SU-DHL-6 (cell line): ENCODE data around the gene APBB2.
"Not testable (repeated sequence)": the region's sequence is repeated elsewhere in the genome, so short reads cannot be mapped to it uniquely, and the experiment has no call there.

ENCODE experiments used
- H2AFZ ChIP-seq: fragments of 200-600 bp; sonication (generic); 2 replicates; pipeline ENCODE4 v1.6.1; 2014; ENCODE audit warnings: low read depth, mild to moderate bottlenecking, moderate library complexity, mixed read lengths, antibody characterized with exemption, low read length; ENCODE audit not compliant: severe bottlenecking
- H3F3A ChIP-seq: fragments of 200-600 bp; shearing (Covaris generic); 2 replicates; pipeline ENCODE4 v1.6.0; 2016; ENCODE audit warnings: antibody characterized with exemption, mild to moderate bottlenecking; ENCODE audit not compliant: insufficient read depth
- H3K27ac ChIP-seq: fragments of 200-600 bp; sonication (generic); 2 replicates; pipeline ENCODE4 v1.5.1; 2016; ENCODE audit warnings: low read depth, mild to moderate bottlenecking, low read length, moderate library complexity, mixed read lengths
- H3K27me3 ChIP-seq: fragments of 200-600 bp; sonication (generic), shearing (Covaris generic); 2 replicates; pipeline ENCODE4 v1.6.0; 2014; ENCODE audit warnings: mild to moderate bottlenecking, low read length
- H3K36me3 ChIP-seq: fragments of 200-600 bp; sonication (generic); 2 replicates; pipeline ENCODE4 v1.6.1; 2014; ENCODE audit warnings: mild to moderate bottlenecking, low read length, mixed read lengths
- H3K4me2 ChIP-seq: fragments of 300-600, 200-600 bp; shearing (Covaris generic), sonication (generic); 2 replicates; pipeline ENCODE4 v1.6.0; 2014; ENCODE audit warnings: low read length, low read depth, mild to moderate bottlenecking; ENCODE audit not compliant: poor library complexity, severe bottlenecking
- H3K4me3 ChIP-seq: fragments of 200-600 bp; sonication (generic); 2 replicates; pipeline ENCODE4 v1.5.1; 2014; ENCODE audit warnings: antibody characterized with exemption, low read length, mild to moderate bottlenecking, mixed read lengths; ENCODE audit not compliant: insufficient read depth, poor library complexity, severe bottlenecking
- H3K79me2 ChIP-seq: fragments of 200-600 bp; sonication (generic); 2 replicates; pipeline ENCODE4 v1.6.1; 2014; ENCODE audit warnings: mild to moderate bottlenecking, low read length, moderate library complexity; ENCODE audit not compliant: insufficient read depth
- H3K9ac ChIP-seq: fragments of 200-600 bp; sonication (generic); 2 replicates; pipeline ENCODE4 v1.7.0; 2014; ENCODE audit warnings: mild to moderate bottlenecking, low read length
- H3K9me2 ChIP-seq: fragments of 200-600 bp; sonication (generic); replicated peaks from 2 replicates; pipeline ENCODE4 v1.6.1; 2014; ENCODE audit warnings: low read length; ENCODE audit not compliant: insufficient read depth
- H3K9me3 ChIP-seq: fragments of 200-600 bp; sonication (generic); 2 replicates; pipeline ENCODE4 v1.6.1; 2014; ENCODE audit warnings: low read length, mixed read lengths; ENCODE audit not compliant: insufficient read depth
- H4K20me1 ChIP-seq: fragments of 200-600 bp; sonication (generic); 2 replicates; pipeline ENCODE4 v1.6.1; 2014; ENCODE audit warnings: low read depth, mild to moderate bottlenecking, antibody characterized with exemption, low read length, moderate library complexity, mixed read lengths
- EZH2phosphoT487 ChIP-seq: fragments of 200-600 bp; sonication (generic), shearing (Covaris generic); conservative IDR thresholded peaks from 2 replicates; pipeline ENCODE4 v1.6.1; 2018; ENCODE audit warnings: mild to moderate bottlenecking, antibody characterized with exemption, low read length, moderate library complexity, mixed read lengths
- TF ChIP-seq, protein P1 (sequence below): fragments of 200-600 bp; sonication (generic); IDR thresholded peaks from one replicate; pipeline ENCODE4 v1.5.1; 2017; ENCODE audit warnings: antibody characterized with exemption, mild to moderate bottlenecking, low read length, moderate library complexity; ENCODE audit not compliant: insufficient read depth, poor library complexity, severe bottlenecking

The APBB2 gene

GRCh38 chr4:40825014-40825838 lies 389.1 kb downstream of the APBB2 start:
- Histone ChIP-seq H3K9me2 (no peaks in the 10 kb centered on the region), H2AFZ (no peak overlapping the region), H3K9ac (no peak overlapping the region), H3K27ac (no peak overlapping the region), H3F3A (no peaks in the 10 kb centered on the region), H3K9me3 (no peaks in the 10 kb centered on the region), H3K4me3 (no peak overlapping the region), H4K20me1 (no peaks in the 10 kb centered on the region), H3K79me2 (no peaks in the 10 kb centered on the region), H3K4me2 (no peak overlapping the region), H3K27me3 (no peaks in the 10 kb centered on the region), H3K36me3 (no peaks in the 10 kb centered on the region)
- TF ChIP-seq, protein P1, sequence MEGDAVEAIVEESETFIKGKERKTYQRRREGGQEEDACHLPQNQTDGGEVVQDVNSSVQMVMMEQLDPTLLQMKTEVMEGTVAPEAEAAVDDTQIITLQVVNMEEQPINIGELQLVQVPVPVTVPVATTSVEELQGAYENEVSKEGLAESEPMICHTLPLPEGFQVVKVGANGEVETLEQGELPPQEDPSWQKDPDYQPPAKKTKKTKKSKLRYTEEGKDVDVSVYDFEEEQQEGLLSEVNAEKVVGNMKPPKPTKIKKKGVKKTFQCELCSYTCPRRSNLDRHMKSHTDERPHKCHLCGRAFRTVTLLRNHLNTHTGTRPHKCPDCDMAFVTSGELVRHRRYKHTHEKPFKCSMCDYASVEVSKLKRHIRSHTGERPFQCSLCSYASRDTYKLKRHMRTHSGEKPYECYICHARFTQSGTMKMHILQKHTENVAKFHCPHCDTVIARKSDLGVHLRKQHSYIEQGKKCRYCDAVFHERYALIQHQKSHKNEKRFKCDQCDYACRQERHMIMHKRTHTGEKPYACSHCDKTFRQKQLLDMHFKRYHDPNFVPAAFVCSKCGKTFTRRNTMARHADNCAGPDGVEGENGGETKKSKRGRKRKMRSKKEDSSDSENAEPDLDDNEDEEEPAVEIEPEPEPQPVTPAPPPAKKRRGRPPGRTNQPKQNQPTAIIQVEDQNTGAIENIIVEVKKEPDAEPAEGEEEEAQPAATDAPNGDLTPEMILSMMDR, result no peak
- no peak for TF ChIP-seq EZH2phosphoT487

- H3K79me2 ChIP-seq, result no peaks in the 10 kb centered on the region
- H3K4me3 ChIP-seq, result no peak overlapping the region
- no peaks in the 10 kb centered on the region for H3K36me3 ChIP-seq
- no peaks in the 10 kb centered on the region for H3K9me2 ChIP-seq
- H3F3A ChIP-seq, result no peaks in the 10 kb centered on the region
- H3K27ac ChIP-seq, result no peak overlapping the region
- no peaks in the 10 kb centered on the region for H3K9me3 ChIP-seq
- H3K27me3 ChIP-seq, result no peaks in the 10 kb centered on the region
- no peaks in the 10 kb centered on the region for H4K20me1 ChIP-seq
- H3K4me2 ChIP-seq, result no peak overlapping the region
- H2AFZ ChIP-seq, result no peak overlapping the region
- H3K9ac ChIP-seq, result no peak overlapping the region
- no peak for TF ChIP-seq EZH2phosphoT487
- TF ChIP-seq, protein P1, result no peak
Measured at GRCh38 chr4:40822420-40823166, 391.7 kb downstream of the APBB2 start.

DNA sequence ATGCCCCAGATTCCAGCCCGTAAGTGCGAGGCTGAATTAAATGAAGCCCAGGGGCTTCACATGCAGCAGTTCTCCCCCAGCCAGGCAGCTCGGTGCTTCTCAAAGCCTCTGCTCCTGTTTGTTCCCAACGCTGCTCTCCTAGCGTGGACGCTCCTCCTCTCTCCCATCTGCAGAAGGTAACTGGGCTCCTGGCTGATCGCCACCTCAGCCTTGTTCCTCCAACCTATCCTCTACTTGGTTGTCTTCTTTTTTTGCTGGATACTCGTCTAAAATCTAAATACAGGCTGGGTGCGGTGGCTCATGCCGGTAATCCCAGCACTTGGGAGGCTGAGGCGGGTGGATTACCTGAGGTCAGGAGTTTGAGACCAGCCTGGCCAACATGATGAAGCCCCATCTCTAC lies 394.2 kb downstream of the APBB2 start:
- H3F3A ChIP-seq, result no peaks in the 10 kb centered on the region
- H3K27me3 ChIP-seq, result no peaks in the 10 kb centered on the region
- TF ChIP-seq, protein P1, result no peak
- TF ChIP-seq EZH2phosphoT487, result no peak
- H3K4me3 ChIP-seq, result no peak overlapping the region
- no peak overlapping the region for H3K9ac ChIP-seq
- no peak overlapping the region for H2AFZ ChIP-seq
- H3K4me2 ChIP-seq, result no peak overlapping the region
- no peaks in the 10 kb centered on the region for H3K79me2 ChIP-seq
- no peaks in the 10 kb centered on the region for H4K20me1 ChIP-seq
- H3K9me3 ChIP-seq, result no peaks in the 10 kb centered on the region
- H3K9me2 ChIP-seq, result no peaks in the 10 kb centered on the region
- H3K27ac ChIP-seq, result no peak overlapping the region
- no peaks in the 10 kb centered on the region; the same call in 1 of the 2 replicates for H3K36me3 ChIP-seq

DNA sequence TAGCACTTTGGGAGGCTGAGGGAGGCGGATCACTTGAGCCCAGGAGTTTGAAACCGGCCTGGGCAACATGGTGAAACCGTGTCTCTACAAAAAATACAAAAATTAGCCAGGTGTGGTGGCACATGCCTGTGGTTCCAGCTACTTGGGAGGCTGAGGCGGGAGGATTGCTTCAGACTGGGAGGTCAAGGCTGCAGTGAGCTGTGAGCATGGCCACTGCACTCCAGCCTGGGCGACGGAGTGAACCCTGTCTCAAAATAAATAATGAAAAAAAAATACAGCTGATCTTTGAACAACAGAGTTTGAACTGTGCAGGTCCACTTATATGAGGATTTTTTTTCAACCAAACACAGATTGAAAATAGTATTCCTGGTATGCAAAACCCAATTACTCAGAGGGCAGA lies 397.2 kb downstream of the APBB2 start:
- H3K36me3 ChIP-seq, H3K9me3 ChIP-seq, H3K79me2 ChIP-seq, H3K4me2 ChIP-seq, H4K20me1 ChIP-seq, H3K9ac ChIP-seq, H3K4me3 ChIP-seq, H3K27ac ChIP-seq, H3F3A ChIP-seq, H3K9me2 ChIP-seq, H3K27me3 ChIP-seq, H2AFZ ChIP-seq: not testable (repeated sequence)
